OCI-LY7 (cell line): ENCODE measurements around the gene SOX14.

Experiments used
- CTCF ChIP-seq: fragments of 200-600 bp; sonication (generic); conservative IDR thresholded peaks from 2 replicates; pipeline ENCODE4 v1.5.1; 2014; ENCODE audit warnings: mild to moderate bottlenecking, antibody characterized with exemption, low read length, moderate library complexity, mixed read lengths
- EZH2phosphoT487 ChIP-seq: fragments of 200-600 bp; sonication (generic); IDR thresholded peaks from 2 replicates; pipeline ENCODE4 v1.6.1; 2018; ENCODE audit warnings: low read depth, borderline replicate concordance, mild to moderate bottlenecking, mixed run types, antibody characterized with exemption, low read length, moderate library complexity, mixed read lengths

- TF ChIP-seq CTCF (no peak), EZH2phosphoT487 (no peak)
Measured at GRCh38 chr3:137765310-137766033, 1.4 kb downstream of the SOX14 start.
